Ramos (cell line): ENCODE results near the gene DYNLRB1.

ENCODE experiments used
- in situ Hi-C: fragments of 300-500 bp; cut with MboI; formaldehyde crosslinking; loops from one replicate; pipeline ENCODE4 v1.14.3; 2022; ENCODE audit warnings: low sequenced_read_pairs; ENCODE audit not compliant: unreplicated experiment

DYNLRB1 gene

GRCh38 chr20:34510575-34510974 is 5.6 kb upstream of the DYNLRB1 start:
- in situ Hi-C loops: loop anchor here (10.0 kb wide), 1 partner anchor 196 kb away; no protein-coding TSS in a partner anchor

DNA sequence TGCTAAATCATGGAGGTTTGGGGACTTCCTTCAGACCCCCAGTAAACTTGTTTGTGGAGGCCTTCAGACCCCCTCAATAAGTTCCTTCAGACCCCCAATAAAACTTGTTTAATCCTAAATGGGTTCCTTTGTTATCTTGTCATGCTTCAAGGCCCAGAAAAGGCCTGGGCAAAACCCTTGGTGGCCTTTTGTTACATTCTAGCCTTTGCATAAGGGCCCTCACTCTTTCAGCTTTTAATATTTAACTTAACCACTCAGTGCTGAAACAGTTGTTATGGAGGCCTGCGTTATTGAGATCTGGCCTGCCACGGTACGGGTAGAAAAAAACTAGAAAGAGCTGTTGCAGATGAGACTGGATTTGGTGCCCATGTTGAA is 4.3 kb upstream of the DYNLRB1 start:
- in situ Hi-C loops: loop anchor here (10.0 kb wide), 1 partner anchor 197 kb away; no protein-coding TSS in a partner anchor

- in situ Hi-C loops: loop anchor here (10.0 kb wide), 1 partner anchor 198 kb away; no protein-coding TSS in a partner anchor
These were observed 3.8 kb upstream of the DYNLRB1 start for GRCh38 chr20:34512266-34512954.

DNA sequence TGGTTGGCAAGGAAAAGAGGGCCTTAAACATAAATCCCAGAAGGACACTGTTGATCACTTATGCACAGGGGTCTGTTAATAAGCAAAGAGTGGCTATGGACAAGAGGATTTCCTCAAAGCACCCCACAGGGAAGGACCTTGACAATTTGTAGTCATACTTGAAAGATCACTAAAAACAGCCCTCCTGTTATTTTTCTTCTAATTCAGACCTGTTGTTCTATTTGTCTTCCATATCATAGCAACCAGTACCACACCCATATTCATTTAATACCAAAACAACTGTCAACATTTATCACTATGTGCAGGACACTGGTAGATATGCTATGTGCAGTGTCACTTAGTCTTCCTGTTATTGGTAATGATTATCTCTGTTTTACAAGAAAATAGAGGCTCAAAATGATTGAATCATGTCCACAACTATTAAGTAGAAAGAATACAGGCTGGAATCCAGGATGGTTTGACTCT is 3.2 kb upstream of the DYNLRB1 start:
- in situ Hi-C loops: loop anchor here (10.0 kb wide), 1 partner anchor 198 kb away; no protein-coding TSS in a partner anchor

DNA sequence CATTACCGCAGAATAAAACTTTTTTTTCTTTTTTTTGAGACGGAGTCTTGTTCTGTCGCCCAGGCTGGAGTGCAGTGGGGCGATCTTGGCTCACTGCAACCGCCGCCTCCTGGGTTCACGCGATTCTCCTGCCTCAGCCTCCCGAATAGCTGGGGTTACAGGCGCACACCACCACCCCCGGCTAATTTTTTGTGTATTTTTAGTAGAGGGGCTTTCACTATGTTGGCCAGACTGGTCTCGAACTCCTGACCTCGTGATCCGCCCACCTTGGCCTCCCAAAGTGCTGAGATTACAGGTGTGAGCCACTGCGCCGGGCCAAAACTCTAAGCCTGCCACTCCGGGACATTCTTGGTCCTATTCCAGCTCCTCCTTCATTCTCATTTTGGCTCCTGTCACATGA is 2.2 kb upstream of the DYNLRB1 start:
- in situ Hi-C loops: loop anchor here (10.0 kb wide), 1 partner anchor 199 kb away; no protein-coding TSS in a partner anchor

DNA sequence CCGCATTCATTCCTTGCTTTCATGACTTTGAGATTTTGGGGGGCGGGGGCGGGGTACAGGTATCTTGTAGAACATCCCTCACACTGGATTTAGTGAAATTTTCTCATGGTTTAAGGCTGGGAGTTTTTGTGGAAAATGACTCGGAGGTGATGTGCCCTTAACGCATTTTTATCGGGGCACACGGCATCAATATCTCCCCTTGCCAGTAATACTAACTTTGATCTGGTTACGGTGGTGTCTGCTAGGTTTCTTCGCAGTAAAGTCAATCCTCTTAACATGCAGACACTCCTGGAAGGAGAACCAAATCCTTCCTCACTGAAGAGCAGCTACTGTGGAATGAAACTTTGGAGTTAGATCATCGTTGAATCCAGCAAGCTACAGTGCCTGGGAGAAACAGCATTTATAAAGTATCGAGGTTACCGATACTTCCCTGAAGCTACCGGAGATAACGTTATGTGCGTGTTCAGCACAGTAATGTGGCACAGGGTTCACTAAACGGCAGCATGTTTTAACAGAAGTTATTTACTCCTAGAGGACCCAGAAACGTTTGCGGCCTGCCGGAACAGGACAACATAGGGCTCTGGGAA is 1.2 kb upstream of the DYNLRB1 start:
- in situ Hi-C loops: loop anchor here (10.0 kb wide), 1 partner anchor 200 kb away; no protein-coding TSS in a partner anchor

DNA sequence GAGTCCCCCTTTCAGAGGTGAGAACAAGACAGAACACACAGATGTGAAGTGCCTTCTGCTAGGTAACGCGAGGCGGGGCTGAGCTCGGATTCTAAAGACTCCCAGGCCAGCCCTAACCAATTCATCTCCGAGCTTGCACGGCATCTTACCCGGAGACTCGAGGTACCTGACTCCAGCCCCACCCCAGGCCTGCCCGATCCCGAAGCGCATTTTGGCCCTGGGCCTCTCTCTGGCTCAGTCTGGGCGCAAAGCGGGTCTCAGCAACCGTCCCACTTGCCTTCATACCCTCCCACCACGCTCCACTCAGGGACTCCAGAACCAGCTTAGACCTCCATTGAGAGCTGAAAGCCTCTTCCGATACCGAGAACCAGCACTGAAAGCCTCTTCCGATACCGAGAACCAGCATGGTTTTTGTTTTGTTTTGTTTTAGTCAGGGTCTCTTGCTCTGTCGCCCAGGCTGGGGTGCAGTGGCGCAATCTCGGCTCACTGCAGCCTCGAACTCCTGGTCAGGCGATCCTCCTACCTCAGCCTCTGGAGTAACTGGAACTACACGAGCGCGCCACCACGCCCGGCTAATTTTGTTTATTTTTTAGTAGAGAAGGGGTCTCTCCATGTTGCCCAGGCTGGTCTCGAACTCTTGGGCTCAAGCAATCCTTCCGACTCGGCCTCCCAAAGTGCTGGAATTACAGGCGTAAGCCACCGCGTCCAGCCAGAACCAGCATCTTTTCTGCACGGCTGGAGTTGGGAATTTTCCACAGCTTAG is 557 bp upstream of the DYNLRB1 start:
- in situ Hi-C loops: loop anchor here (10.0 kb wide), 1 partner anchor 201 kb away; no protein-coding TSS in a partner anchor

DNA sequence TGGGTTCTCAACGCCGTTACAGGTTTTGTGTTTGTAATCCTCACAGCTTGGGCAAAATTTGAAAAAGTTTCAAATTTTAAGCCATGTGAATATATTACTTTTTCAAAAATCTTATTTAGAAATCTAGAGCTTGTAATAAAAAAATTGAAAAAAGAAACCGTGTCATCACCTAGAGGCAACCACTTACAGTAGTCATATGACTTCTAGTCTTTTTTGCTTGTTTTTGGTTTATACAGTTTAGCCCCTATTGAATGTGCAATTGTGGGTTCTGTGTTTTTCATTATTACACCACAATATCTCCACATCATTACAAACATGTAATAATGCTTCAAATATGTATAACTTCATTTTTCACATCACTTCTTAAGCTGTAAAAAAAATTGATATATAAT is 888 bp downstream of the DYNLRB1 start:
- in situ Hi-C loops: loop anchor here (10.0 kb wide), 1 partner anchor 202 kb away; no protein-coding TSS in a partner anchor

- in situ Hi-C loops: loop anchor here (10.0 kb wide), 1 partner anchor 204 kb away; no protein-coding TSS in a partner anchor
These were observed 2.6 kb downstream of the DYNLRB1 start for GRCh38 chr20:34518863-34519262.

- in situ Hi-C loops: loop anchor here (10.0 kb wide), 1 partner anchor 205 kb away; no protein-coding TSS in a partner anchor
These were observed 3.6 kb downstream of the DYNLRB1 start for GRCh38 chr20:34519841-34520240.

- in situ Hi-C loops: no loop called here
These were observed 7.0 kb downstream of the DYNLRB1 start for GRCh38 chr20:34522969-34523871.

GRCh38 chr20:34524426-34524825 is 8.2 kb downstream of the DYNLRB1 start:
- in situ Hi-C loops: no loop called here

- in situ Hi-C loops: loop anchor here (25.0 kb wide), 1 partner anchor 187 kb away; the partner anchor contains the start of gene TP53INP2
These were observed 9.1 kb downstream of the DYNLRB1 start for GRCh38 chr20:34525342-34525708.

GRCh38 chr20:34525709-34526416 is 9.6 kb downstream of the DYNLRB1 start:
- in situ Hi-C loops: loop anchor here (25.0 kb wide), 1 partner anchor 186 kb away; the partner anchor contains the start of gene TP53INP2

DNA sequence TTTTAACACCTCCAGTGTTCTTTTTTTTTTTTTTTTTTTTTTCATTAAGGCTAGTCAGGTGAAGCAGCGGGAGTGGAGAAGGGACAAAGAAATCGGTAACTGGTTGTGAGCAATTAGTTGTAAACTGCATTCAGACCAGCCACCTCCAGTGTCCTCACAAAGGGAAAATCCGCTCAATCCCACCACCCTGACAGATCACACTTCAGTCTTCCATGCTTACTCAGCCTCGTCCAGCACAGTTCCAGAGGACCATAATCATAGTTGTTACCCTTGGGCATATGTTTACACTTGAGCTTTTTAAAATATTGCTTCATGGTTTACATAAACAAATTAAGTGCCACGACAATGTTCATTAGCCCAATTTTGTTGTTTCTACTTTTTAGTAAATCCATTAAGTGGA is 10.2 kb downstream of the DYNLRB1 start:
- in situ Hi-C loops: loop anchor here (25.0 kb wide), 1 partner anchor 186 kb away; the partner anchor contains the start of gene TP53INP2

GRCh38 chr20:34527016-34527415 is 10.8 kb downstream of the DYNLRB1 start:
- in situ Hi-C loops: loop anchor here (25.0 kb wide), 1 partner anchor 185 kb away; the partner anchor contains the start of gene TP53INP2

- in situ Hi-C loops: loop anchor here (25.0 kb wide), 1 partner anchor 183 kb away; the partner anchor contains the start of gene TP53INP2
These were observed 12.7 kb downstream of the DYNLRB1 start for GRCh38 chr20:34528921-34529297.

GRCh38 chr20:34529742-34530141 is 13.5 kb downstream of the DYNLRB1 start:
- in situ Hi-C loops: loop anchor here (25.0 kb wide), 1 partner anchor 183 kb away; the partner anchor contains the start of gene TP53INP2
